GM19455 (cell line): Measurements from ENCODE around the gene NKD2.
"Not testable (repeated sequence)": the region's sequence is repeated elsewhere in the genome, so short reads cannot be mapped to it uniquely, and the experiment has no call there.

Source experiments
- ATAC-seq: cut with Tn5 transposase; IDR thresholded peaks from one replicate; pipeline ENCODE4 v1.9.1; 2021; ENCODE audit not compliant: unreplicated experiment

NKD2 gene

GRCh38 chr5:1067141-1068121 lies 58.8 kb downstream of the NKD2 start:
- ATAC-seq: no peak

- ATAC-seq: no peak
Measured at GRCh38 chr5:1068204-1068894, 59.7 kb downstream of the NKD2 start.

GRCh38 chr5:1068895-1069719 lies 60.5 kb downstream of the NKD2 start:
- ATAC-seq: no peak

GRCh38 chr5:1069720-1070088 lies 61.1 kb downstream of the NKD2 start:
- ATAC-seq: no peak

GRCh38 chr5:1073239-1074102 lies 64.9 kb downstream of the NKD2 start:
- no peak for ATAC-seq

GRCh38 chr5:1074226-1074625 lies 65.6 kb downstream of the NKD2 start:
- no peak for ATAC-seq

- no peak for ATAC-seq
Measured at GRCh38 chr5:1074816-1075554, 66.4 kb downstream of the NKD2 start.

GRCh38 chr5:1075555-1075881 lies 66.9 kb downstream of the NKD2 start:
- no peak for ATAC-seq

- no peak for ATAC-seq
Measured at GRCh38 chr5:1075931-1076330, 67.3 kb downstream of the NKD2 start.

GRCh38 chr5:1076406-1076805 lies 67.8 kb downstream of the NKD2 start:
- ATAC-seq: no peak

- no peak for ATAC-seq
Measured at GRCh38 chr5:1077026-1077425, 68.4 kb downstream of the NKD2 start.

GRCh38 chr5:1077491-1078020 lies 69.0 kb downstream of the NKD2 start:
- ATAC-seq: no peak

- no peak for ATAC-seq
Measured at GRCh38 chr5:1078206-1078605, 69.6 kb downstream of the NKD2 start.

GRCh38 chr5:1078851-1079250 lies 70.2 kb downstream of the NKD2 start:
- no peak for ATAC-seq

GRCh38 chr5:1079486-1079885 lies 70.9 kb downstream of the NKD2 start:
- ATAC-seq: no peak

- ATAC-seq: no peak
Measured at GRCh38 chr5:1079961-1080360, 71.4 kb downstream of the NKD2 start.

GRCh38 chr5:1080432-1080831 lies 71.8 kb downstream of the NKD2 start:
- ATAC-seq: no peak

GRCh38 chr5:1081519-1081918 lies 72.9 kb downstream of the NKD2 start:
- no peak for ATAC-seq

GRCh38 chr5:1083026-1083425 lies 74.4 kb downstream of the NKD2 start:
- ATAC-seq: not testable (repeated sequence)
